ENCODE results near the gene RASD1.
"Not testable (repeated sequence)": the region's sequence is repeated elsewhere in the genome, so short reads cannot be mapped to it uniquely, and the experiment has no call there.

RASD1 gene

GRCh38 chr17:17487998-17488397 is 8.2 kb downstream of the RASD1 start:
- no peak for TF ChIP-seq CTCF (conservative IDR thresholded peaks at IDR 0.05; ENCODE audit: low read depth, low read length)
- H3K4me3 ChIP-seq (ENCODE audit: low read depth, low read length): no peak overlapping the region
- DNase-seq (ENCODE audit: low read depth): no peak

- not testable (repeated sequence) for DNase-seq (ENCODE audit: low read depth)
Observed at GRCh38 chr17:17486416-17486815, 9.8 kb downstream of the RASD1 start.

GRCh38 chr17:17485420-17485819 is 10.8 kb downstream of the RASD1 start:
- no peak for TF ChIP-seq CTCF (conservative IDR thresholded peaks at IDR 0.05; ENCODE audit: low read depth, low read length)
- H3K4me3 ChIP-seq (ENCODE audit: low read depth, low read length): no peak overlapping the region
- DNase-seq (ENCODE audit: low read depth): no peak

More at GRCh38 chr17:17486416-17486815, 9.8 kb downstream of the RASD1 start:
- H3K4me3 ChIP-seq (ENCODE audit: low read depth, low read length): not testable (repeated sequence)

GRCh38 chr17:17484451-17484899 is 11.7 kb downstream of the RASD1 start:
- no peak overlapping the region for H3K4me3 ChIP-seq (ENCODE audit: low read depth, low read length)
- DNase-seq (ENCODE audit: low read depth): peak; percentile 10
- TF ChIP-seq CTCF (conservative IDR thresholded peaks at IDR 0.05; ENCODE audit: low read depth, low read length): no peak

- TF ChIP-seq CTCF (conservative IDR thresholded peaks at IDR 0.05; ENCODE audit: low read depth, low read length): no peak
- DNase-seq (ENCODE audit: low read depth): no peak
- no peak overlapping the region for H3K4me3 ChIP-seq (ENCODE audit: low read depth, low read length)
Observed at GRCh38 chr17:17481860-17482259, 14.3 kb downstream of the RASD1 start.

- H3K4me3 ChIP-seq (ENCODE audit: low read depth, low read length): no peak overlapping the region
- DNase-seq (ENCODE audit: low read depth): no peak
- no peak for TF ChIP-seq CTCF (conservative IDR thresholded peaks at IDR 0.05; ENCODE audit: low read depth, low read length)
Observed at GRCh38 chr17:17480593-17481148, 15.5 kb downstream of the RASD1 start.

GRCh38 chr17:17479209-17479608 is 17.0 kb downstream of the RASD1 start:
- DNase-seq (ENCODE audit: low read depth): peak; percentile 30
- no peak overlapping the region for H3K4me3 ChIP-seq (ENCODE audit: low read depth, low read length)
- no peak for TF ChIP-seq CTCF (conservative IDR thresholded peaks at IDR 0.05; ENCODE audit: low read depth, low read length)
